Neuron (in vitro differentiated cells): ENCODE measurements around the gene SLX4IP.

Source experiments
- H2AFZ ChIP-seq: one replicate; pipeline ENCODE4 v1.6.1; 2013; ENCODE audit warnings: low read depth, mild to moderate bottlenecking, inconsistent platforms, low read length, moderate library complexity
- H3K27me3 ChIP-seq: one replicate; pipeline ENCODE4 v1.6.1; 2013; ENCODE audit warnings: low read length; ENCODE audit not compliant: insufficient read depth
- H3K36me3 ChIP-seq: one replicate; pipeline ENCODE4 v1.6.1; 2013; ENCODE audit warnings: low read length; ENCODE audit not compliant: insufficient read depth
- H3K4me1 ChIP-seq: one replicate; pipeline ENCODE4 v1.6.1; 2013; ENCODE audit warnings: low read length; ENCODE audit not compliant: insufficient read depth
- H3K4me3 ChIP-seq: 2 replicates; pipeline ENCODE4 v1.5.1; 2013; ENCODE audit warnings: mild to moderate bottlenecking, low read length, moderate library complexity
- H3K9me3 ChIP-seq: one replicate; pipeline ENCODE4 v1.6.1; 2013; ENCODE audit warnings: low read length

The SLX4IP gene

DNA sequence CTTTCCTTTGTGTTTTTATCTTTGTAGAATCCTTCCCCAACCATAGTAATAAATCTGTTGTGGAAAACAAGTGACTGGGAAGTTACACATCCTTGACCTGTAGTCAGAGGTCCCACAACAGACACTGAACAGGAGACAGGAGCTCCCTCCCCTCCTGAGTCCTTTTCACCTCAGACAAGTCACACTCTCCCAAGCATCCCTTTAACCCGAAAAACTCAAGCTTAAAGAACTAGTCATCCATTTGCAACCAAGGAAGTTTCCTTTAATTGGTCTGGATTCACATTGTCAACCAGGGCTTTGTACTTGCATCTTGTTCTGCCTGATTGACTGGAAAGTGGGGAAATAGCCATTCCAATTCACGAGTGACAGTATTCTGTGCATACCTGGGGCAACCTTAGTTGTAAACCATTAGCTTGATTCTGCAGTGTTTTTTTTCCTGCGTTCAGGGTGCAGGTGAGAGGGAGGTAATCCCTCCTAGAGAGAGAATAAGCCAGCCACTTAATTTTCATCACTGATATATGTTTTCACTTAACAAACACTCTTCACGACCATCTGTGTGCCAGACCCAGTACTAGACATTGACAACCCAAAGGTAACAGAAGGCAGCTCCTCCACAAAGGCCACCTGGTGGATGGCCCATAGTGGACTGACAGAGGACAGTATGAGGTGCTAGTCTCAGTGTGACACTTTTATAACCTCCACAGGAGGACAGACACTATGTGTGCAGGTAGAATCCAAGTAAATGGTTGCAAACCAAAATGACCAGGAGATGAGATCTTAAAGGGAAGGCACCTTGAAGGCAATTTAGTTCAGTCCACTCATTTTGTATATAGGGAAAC, 112.4 kb downstream of the SLX4IP start:
- Histone ChIP-seq H3K9me3 (no peaks in the 10 kb centered on the region), H3K4me1 (peaks cover 18% of the 10 kb centered on the region), H2AFZ (no peak overlapping the region), H3K36me3 (no peaks in the 10 kb centered on the region), H3K4me3 (no peak overlapping the region), H3K27me3 (no peaks in the 10 kb centered on the region)

DNA sequence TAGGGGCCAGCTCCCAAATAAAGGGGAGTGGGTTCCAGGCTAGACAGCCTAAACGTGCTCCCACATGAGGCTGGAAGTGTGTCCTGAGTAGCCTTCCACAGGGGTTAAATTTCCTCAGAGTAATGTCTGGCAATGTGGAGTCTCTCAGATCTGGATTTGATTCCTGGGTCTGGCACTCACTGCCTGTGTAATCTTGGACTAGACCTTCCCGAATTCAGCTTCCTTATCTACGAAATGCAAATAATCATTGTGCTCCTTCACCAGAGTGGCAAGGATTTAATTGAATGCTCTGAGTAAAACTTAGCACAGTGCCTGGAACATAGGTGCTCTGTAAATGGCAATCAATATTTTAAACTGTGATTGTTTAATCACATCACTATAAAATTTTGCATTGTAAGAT, 114.4 kb downstream of the SLX4IP start:
- no peak overlapping the region for H3K4me3 ChIP-seq
- H3K4me1 ChIP-seq, result peaks cover 30% of the 10 kb centered on the region
- H2AFZ ChIP-seq, result no peak overlapping the region
- H3K27me3 ChIP-seq, result no peaks in the 10 kb centered on the region
- no peaks in the 10 kb centered on the region for H3K36me3 ChIP-seq
- no peaks in the 10 kb centered on the region for H3K9me3 ChIP-seq

DNA sequence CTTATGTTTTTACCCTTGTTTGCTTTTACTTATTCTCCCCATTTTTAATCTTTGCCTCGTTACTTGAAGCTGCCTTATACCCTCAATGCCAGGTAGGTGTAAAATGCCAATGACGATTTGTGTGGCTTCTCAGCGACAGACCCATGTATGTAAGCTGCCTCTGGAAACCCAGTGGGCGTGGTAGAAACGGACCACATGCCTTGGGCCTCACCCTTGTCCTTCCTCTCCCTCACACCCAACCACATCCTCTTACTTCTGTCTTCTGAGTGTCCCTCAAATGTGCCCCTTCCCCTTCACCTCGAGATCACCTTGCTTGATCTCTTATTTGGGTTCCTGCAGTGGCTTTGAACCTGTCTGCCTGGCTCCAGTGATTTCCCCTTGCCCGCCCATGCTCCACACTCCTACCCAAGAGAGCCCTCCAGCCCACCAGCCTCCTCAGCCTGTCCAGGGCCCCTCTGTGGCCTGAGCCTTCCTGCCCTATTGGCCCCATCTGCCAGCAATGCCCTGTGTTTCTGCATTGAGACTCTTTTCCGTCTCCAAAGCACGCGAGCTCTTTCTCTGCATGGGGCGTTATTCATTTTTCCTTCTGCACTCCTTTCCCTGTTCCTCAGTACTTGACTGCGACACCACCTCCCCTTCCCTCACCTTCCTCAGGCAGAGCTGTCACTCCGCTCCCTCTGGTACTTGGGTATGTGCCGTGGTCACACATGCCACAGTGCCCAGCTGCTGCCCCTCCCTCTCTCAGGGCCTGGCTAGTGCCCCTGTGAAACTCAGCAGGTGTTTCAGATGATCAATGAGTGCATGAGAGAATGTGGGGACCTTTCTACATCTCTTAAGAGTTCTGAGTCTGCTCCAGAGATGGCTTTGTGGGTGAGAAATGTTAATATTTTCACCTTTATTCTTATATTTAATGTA, 115.4 kb downstream of the SLX4IP start:
- Histone ChIP-seq H3K4me3 (no peak overlapping the region), H3K9me3 (no peaks in the 10 kb centered on the region), H3K36me3 (no peaks in the 10 kb centered on the region), H3K27me3 (no peaks in the 10 kb centered on the region), H3K4me1 (peaks cover 30% of the 10 kb centered on the region), H2AFZ (no peak overlapping the region)

DNA sequence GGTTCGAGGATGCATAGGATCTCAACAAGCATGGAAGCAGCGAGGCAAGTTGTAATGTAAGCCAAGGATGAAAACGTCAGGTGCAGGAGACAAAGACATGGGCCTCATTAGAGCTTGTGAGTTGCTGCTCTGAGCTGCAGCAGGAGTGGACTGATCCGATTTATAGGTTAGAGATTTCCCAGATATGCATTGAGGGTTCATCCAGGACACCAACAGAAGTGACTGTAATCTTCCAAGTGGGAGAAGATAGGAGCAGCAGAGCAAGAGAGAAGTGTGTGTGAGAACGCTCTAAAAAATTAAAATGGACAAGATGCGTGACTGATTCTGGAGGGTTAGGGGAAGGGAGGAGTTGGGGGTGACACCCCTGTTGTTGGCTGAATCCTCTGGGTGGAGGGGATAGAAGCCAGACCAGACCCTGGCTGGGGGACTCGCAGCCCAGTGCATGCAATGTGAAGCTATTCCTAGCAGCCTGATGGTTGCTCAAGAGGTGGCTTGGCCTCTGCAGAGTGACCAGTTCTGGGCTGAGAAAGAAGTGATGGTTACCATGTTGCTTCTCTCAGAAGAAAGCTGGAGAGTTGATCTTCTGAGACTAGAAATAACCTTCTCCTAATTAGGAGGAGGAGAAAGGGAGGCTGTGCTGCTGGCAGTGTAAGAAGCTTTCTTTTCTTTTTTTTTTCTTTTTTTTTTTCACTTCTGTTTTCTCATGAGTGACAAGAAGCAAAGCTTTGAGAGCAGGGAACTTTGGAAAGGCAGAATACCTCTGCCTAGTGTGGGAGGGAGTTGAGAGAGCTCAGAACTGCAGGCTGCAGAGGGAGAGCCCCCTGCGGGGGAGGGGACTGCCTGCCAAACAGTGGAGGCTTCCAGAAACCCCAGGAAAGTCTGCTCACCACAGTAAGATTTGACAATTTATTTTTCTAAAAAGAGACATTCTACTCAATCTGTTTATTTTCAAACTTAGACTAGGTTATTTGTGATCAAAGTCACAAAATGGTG, 116.9 kb downstream of the SLX4IP start:
- H3K4me1 ChIP-seq, result peaks cover 43% of the 10 kb centered on the region
- no peaks in the 10 kb centered on the region for H3K9me3 ChIP-seq
- no peaks in the 10 kb centered on the region for H3K27me3 ChIP-seq

DNA sequence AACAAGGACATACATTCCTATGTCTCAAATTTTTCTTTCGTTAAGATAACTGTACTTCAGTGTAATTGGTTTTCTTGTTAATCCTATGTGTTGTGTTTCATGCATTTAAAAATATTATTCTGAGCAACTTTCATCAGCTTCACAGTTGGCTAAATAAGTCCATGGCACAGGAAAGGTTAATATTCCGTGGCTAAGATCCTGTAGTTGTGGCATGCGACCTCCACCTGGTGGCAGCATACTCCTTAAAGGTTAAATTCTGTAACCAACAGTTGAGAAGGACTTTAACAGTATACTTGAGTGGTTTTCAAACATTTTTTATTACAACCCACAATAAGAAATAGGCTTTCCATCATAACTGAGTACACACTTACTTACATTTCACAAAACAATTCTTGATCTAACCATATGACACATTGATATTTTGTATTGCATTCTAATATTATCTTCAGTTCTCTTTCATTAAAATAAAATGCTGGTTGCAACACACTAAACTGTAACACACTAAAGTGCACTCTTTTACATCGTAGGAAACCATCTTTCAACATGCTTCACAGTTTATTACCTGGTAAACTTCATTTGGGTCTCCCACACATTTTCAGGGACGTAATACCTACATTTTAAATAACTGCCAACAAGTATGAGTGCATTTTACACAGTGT, 118.3 kb downstream of the SLX4IP start:
- H3K9me3 ChIP-seq, result no peaks in the 10 kb centered on the region
- H3K36me3 ChIP-seq, result no peaks in the 10 kb centered on the region
- no peak overlapping the region for H3K4me3 ChIP-seq
- H3K27me3 ChIP-seq, result no peaks in the 10 kb centered on the region
- peaks cover 36% of the 10 kb centered on the region for H3K4me1 ChIP-seq
- H2AFZ ChIP-seq, result no peak overlapping the region

More for the DNA sequence above, 116.9 kb downstream of the SLX4IP start:
- Histone ChIP-seq H3K36me3 (no peaks in the 10 kb centered on the region), H2AFZ (no peak overlapping the region), H3K4me3 (no peak overlapping the region)

DNA sequence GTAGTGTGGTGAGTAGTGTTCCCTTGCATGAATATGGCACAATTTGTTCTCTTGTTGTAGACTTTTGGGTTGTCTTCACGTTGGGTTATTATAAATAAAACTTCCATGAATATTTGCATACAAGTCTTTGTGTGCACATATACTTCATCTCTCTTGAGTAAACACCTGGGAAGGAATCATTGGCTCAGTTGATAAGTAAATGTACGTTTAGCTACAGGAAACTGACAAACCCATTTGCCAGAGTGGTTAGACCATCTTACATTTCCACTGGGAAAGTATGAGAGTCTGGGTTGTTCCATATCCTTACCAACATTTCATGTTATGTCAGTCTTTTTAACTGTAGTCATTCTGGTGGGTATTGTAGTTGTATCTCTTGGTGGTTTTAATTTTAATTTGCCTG, 119.2 kb downstream of the SLX4IP start:
- no peak overlapping the region for H2AFZ ChIP-seq
- no peaks in the 10 kb centered on the region for H3K36me3 ChIP-seq
- H3K27me3 ChIP-seq, result no peaks in the 10 kb centered on the region
- peaks cover 44% of the 10 kb centered on the region for H3K4me1 ChIP-seq
- no peak overlapping the region for H3K4me3 ChIP-seq
- H3K9me3 ChIP-seq, result no peaks in the 10 kb centered on the region

DNA sequence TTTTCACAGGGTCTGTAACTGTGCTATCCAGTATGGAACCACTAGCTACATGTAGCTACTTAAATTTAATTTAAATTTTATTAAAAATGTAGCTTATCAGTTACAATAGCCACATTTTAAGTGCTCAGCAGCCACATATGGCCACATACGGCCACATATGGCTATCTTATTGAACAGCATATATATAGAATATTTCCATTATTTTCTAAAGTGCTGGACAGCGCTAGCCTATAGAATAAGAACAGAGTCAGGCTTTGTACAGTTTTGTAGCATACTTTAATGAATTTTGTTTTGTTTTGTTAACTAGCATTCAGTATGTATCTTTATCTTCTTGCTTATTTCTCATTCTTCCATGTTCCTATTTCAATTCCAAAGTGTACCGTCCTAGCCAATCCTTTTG, 120.3 kb downstream of the SLX4IP start:
- peaks cover 47% of the 10 kb centered on the region for H3K4me1 ChIP-seq
- H3K4me3 ChIP-seq, result no peak overlapping the region
- no peaks in the 10 kb centered on the region for H3K36me3 ChIP-seq
- H3K27me3 ChIP-seq, result no peaks in the 10 kb centered on the region
- no peak overlapping the region for H2AFZ ChIP-seq
- no peaks in the 10 kb centered on the region for H3K9me3 ChIP-seq

DNA sequence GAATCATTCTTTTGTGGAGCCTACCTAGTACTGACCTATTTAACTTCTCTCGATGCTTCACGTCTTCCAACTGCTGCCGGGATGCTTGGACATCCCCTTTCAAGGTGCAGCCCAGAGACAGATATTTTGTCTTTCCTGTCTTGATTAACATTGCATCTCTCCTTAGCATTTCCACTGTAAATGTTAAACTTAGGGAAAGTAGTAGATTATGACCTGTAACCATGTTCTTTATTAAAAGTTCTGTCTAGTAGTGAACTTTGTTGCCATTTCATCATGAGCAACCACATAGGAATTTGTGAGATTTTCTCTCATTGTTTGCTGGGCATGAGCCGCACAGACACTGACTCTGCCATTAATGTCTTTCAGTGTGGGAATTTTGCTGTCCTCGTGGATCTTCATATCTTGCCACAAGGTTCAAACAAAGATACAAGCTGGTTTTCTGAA, 120.8 kb downstream of the SLX4IP start:
- Histone ChIP-seq H3K4me1 (peaks cover 47% of the 10 kb centered on the region), H3K9me3 (no peaks in the 10 kb centered on the region), H3K36me3 (no peaks in the 10 kb centered on the region), H3K27me3 (no peaks in the 10 kb centered on the region), H3K4me3 (no peak overlapping the region), H2AFZ (no peak overlapping the region)

DNA sequence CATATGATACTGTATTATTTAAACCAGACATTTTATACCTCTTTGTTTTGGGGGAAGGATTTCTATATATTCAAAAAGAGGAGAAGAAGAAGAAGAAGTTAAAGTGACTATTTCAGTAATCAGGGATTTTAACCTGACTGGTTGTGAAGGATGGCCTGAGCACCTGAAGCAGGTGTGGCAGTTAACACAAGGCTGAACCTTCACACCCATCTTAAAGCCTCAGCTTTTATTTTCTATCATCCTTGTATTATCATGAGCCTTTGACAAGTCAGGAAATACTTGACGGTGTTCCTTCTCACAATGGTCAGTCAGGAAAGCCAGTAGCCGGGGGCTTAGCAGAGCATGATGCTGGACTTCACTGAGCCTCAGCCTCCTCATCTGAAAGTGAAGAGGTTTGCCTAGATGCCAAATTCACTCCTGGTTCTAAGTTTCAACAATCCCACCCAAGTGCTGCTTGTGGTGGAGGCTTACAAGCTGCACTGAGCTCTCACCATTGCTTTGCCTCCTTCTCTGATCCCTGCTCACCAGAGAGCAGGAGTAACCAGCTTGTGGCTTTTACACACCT, 121.5 kb downstream of the SLX4IP start:
- H3K9me3 ChIP-seq, result no peaks in the 10 kb centered on the region
- H3K4me3 ChIP-seq, result no peak overlapping the region
- H2AFZ ChIP-seq, result no peak overlapping the region
- H3K4me1 ChIP-seq, result peaks cover 47% of the 10 kb centered on the region
- no peaks in the 10 kb centered on the region for H3K36me3 ChIP-seq
- H3K27me3 ChIP-seq, result no peaks in the 10 kb centered on the region

DNA sequence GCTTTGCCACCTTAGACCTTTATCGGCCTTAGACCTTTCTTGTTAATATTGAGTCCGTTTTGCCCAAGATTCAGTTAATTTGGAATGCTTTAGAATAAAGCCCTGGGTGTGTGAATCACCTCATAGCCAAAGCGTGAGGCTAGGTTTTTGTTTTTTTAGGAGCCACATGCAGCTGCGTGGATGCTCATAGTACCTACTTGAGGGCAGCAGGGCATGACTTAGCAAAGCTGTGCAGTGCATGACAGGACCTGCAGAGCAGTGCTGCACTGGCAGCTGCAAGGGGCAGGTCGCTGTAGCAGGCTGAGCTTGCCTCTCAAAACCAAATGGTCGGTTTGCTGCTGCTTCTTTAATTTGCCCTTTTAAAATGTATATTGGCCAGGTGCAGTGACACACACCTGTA, 122.6 kb downstream of the SLX4IP start:
- Histone ChIP-seq H2AFZ (no peak overlapping the region), H3K4me1 (peaks cover 37% of the 10 kb centered on the region), H3K9me3 (peaks cover 3% of the 10 kb centered on the region), H3K27me3 (no peaks in the 10 kb centered on the region), H3K36me3 (no peaks in the 10 kb centered on the region), H3K4me3 (no peak overlapping the region)

DNA sequence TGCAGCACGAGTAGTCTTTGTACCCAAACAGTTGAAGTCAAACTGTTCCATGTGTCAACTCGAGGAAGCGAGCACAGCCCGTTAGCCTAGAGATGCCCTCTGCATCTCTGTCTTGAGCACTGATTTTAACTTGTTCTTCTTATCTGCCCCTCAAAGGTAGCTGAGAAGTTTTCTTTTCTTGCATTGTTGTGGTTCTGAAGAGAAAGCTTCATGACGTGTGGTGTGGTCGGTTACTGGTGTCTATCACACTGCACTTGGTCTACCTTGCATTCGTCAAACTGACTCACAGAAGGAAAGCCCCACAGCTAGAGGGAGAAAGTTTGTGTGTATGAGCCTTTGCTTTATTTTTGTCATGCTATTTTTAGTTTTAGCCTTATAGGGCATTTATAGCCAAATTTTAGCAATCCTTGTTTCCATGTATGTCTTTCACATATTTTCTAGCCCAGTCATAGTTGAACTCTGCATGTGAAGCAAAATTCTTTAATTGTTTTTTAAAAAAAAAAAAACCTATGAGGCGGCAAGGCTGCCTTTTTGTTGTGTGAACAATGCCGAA, 123.6 kb downstream of the SLX4IP start:
- H3K4me3 ChIP-seq, result no peak overlapping the region
- no peak overlapping the region for H2AFZ ChIP-seq
- peaks cover 29% of the 10 kb centered on the region for H3K4me1 ChIP-seq
- no peaks in the 10 kb centered on the region for H3K27me3 ChIP-seq
- no peaks in the 10 kb centered on the region for H3K36me3 ChIP-seq
- peaks cover 3% of the 10 kb centered on the region for H3K9me3 ChIP-seq

DNA sequence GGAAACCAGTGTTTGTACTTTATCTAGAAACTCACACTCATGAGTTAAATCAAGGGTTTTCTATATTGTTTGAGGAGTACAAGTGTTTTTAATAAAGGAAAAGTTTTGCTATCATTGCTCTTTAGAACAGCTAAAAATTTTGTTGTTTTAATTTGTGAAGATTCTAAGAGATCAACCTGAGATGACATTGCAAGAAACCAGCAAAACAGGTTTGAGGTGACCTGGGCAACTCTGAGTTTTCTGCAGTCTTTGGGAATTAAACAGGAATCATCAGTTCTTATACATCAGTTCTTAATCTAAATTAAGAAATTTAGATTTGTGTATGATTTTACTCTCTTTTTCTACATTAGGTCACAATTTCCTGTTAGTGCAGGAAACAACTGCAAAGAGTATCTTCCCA, 124.2 kb downstream of the SLX4IP start:
- Histone ChIP-seq H3K4me3 (no peak overlapping the region), H2AFZ (no peak overlapping the region), H3K4me1 (peaks cover 26% of the 10 kb centered on the region), H3K36me3 (no peaks in the 10 kb centered on the region), H3K9me3 (peaks cover 3% of the 10 kb centered on the region), H3K27me3 (no peaks in the 10 kb centered on the region)
